ENCODE measurements around the gene NAB1.

The NAB1 gene

DNA sequence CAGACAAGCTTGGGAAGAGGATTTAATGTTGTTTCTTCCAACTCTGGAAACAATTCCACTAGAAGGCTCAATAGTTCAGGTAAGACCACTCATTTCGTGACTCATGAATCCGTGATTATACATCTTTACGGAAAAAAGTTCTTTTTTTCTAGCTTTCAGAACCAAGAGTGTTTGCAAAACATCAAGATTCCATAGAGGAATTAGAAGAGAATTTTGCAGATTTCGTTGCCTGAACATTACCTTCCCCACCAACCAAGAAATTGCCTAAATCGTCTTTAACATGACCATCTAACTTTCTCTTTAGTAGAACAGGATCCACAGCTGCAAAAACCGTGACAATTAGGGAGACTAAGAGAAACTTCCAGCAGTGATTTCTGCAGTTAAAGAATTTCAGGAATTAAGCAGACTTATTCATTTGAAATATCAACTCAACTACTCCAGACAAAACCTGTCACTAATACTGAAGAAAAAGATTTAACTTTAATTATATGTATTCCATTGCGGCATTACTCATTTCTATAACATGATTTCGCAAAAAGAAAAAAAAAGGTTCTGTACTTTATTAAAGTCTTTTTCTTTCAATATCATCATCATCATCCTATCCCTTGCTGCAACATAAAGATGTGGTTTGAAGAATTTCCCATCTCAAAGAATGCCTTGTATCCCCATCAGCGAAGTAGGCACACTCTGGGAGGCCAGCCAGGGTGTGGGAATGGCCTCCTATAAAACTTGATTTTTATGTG lies 1.9 kb upstream of the NAB1 start:
- TF ChIP-seq SPI1 (IDR thresholded peaks at IDR 0.05; ENCODE audit: borderline replicate concordance, low read depth) (no peak), POLR2AphosphoS5 (IDR thresholded peaks at IDR 0.05; ENCODE audit: low read depth) (no peak), GABPA (IDR thresholded peaks at IDR 0.05; ENCODE audit: low read depth) (no peak)
- TF ChIP-seq, protein P1, sequence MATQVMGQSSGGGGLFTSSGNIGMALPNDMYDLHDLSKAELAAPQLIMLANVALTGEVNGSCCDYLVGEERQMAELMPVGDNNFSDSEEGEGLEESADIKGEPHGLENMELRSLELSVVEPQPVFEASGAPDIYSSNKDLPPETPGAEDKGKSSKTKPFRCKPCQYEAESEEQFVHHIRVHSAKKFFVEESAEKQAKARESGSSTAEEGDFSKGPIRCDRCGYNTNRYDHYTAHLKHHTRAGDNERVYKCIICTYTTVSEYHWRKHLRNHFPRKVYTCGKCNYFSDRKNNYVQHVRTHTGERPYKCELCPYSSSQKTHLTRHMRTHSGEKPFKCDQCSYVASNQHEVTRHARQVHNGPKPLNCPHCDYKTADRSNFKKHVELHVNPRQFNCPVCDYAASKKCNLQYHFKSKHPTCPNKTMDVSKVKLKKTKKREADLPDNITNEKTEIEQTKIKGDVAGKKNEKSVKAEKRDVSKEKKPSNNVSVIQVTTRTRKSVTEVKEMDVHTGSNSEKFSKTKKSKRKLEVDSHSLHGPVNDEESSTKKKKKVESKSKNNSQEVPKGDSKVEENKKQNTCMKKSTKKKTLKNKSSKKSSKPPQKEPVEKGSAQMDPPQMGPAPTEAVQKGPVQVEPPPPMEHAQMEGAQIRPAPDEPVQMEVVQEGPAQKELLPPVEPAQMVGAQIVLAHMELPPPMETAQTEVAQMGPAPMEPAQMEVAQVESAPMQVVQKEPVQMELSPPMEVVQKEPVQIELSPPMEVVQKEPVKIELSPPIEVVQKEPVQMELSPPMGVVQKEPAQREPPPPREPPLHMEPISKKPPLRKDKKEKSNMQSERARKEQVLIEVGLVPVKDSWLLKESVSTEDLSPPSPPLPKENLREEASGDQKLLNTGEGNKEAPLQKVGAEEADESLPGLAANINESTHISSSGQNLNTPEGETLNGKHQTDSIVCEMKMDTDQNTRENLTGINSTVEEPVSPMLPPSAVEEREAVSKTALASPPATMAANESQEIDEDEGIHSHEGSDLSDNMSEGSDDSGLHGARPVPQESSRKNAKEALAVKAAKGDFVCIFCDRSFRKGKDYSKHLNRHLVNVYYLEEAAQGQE (IDR thresholded peaks at IDR 0.05; ENCODE audit: insufficient replicate concordance, low read depth): no peak
- TF ChIP-seq, protein P2, sequence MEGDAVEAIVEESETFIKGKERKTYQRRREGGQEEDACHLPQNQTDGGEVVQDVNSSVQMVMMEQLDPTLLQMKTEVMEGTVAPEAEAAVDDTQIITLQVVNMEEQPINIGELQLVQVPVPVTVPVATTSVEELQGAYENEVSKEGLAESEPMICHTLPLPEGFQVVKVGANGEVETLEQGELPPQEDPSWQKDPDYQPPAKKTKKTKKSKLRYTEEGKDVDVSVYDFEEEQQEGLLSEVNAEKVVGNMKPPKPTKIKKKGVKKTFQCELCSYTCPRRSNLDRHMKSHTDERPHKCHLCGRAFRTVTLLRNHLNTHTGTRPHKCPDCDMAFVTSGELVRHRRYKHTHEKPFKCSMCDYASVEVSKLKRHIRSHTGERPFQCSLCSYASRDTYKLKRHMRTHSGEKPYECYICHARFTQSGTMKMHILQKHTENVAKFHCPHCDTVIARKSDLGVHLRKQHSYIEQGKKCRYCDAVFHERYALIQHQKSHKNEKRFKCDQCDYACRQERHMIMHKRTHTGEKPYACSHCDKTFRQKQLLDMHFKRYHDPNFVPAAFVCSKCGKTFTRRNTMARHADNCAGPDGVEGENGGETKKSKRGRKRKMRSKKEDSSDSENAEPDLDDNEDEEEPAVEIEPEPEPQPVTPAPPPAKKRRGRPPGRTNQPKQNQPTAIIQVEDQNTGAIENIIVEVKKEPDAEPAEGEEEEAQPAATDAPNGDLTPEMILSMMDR (IDR thresholded peaks at IDR 0.05; ENCODE audit: insufficient read depth, low read length): no peak

DNA sequence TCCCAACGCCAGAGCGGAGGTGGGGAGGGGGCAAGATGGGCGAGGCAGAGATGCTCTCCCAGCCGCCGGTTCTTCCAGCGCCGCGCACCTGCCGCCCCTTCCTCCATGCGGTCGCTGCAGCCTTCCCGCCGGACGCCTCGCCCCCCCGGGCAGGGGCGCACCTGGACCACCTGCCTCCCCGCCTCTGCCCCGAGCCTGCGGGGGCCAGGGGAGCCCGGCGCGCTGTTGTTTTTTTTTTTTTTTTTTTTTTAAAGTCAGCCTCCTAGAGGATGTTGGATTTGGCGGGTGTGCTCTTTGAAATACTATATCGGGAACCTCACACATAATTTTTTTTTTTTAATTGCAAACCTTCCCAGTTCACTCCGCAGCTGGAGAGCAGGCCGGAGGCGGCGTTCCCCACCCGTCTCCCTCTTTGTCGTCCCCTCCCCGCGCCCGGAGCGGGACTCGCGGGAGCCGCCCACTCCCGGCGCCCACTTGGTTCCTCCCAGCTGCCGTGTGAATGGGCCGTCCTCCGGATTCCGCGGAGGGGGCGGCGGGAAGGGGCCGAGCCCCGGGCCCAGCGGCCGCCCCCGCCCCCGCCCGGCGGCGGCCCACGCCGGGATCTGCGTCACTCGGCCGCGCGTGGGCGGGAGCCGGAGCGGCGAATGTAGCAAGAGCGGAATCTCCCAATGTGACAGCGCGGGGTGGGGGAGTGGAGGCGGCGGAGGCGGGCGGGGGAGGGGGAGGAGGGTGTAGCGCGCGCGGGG lies 421 bp upstream of the NAB1 start:
- Histone ChIP-seq H3K27ac (replicated peaks) (peak overlapping the region; percentile 60), H3K27me3 (ENCODE audit: insufficient read depth, poor library complexity, severe bottlenecking) (no peaks in the 10 kb centered on the region), H3K4me3 (replicated peaks; ENCODE audit: insufficient read depth, low read length) (peak overlapping the region; percentile 76)
- TF ChIP-seq POLR2AphosphoS5 (IDR thresholded peaks at IDR 0.05; ENCODE audit: low read depth): no peak
- TF ChIP-seq, protein P1 (IDR thresholded peaks at IDR 0.05; ENCODE audit: insufficient replicate concordance, low read depth): no peak
- TF ChIP-seq, protein P2 (IDR thresholded peaks at IDR 0.05; ENCODE audit: insufficient read depth, low read length): no peak
- TF ChIP-seq SPI1 (IDR thresholded peaks at IDR 0.05; ENCODE audit: borderline replicate concordance, low read depth): no peak
- peak in 1 of 2 experiments; percentile 75 for DNase-seq (ENCODE audit: low read depth in 1 of 2, low spot score in 1 of 2)

More for the DNA sequence above, 1.9 kb upstream of the NAB1 start:
- Histone ChIP-seq H3K27ac (replicated peaks) (no peak overlapping the region), H3K27me3 (ENCODE audit: insufficient read depth, poor library complexity, severe bottlenecking) (no peaks in the 10 kb centered on the region), H3K4me3 (replicated peaks; ENCODE audit: insufficient read depth, low read length) (no peak overlapping the region)
- DNase-seq (ENCODE audit: low read depth in 1 of 2, low spot score in 1 of 2): no peak

DNA sequence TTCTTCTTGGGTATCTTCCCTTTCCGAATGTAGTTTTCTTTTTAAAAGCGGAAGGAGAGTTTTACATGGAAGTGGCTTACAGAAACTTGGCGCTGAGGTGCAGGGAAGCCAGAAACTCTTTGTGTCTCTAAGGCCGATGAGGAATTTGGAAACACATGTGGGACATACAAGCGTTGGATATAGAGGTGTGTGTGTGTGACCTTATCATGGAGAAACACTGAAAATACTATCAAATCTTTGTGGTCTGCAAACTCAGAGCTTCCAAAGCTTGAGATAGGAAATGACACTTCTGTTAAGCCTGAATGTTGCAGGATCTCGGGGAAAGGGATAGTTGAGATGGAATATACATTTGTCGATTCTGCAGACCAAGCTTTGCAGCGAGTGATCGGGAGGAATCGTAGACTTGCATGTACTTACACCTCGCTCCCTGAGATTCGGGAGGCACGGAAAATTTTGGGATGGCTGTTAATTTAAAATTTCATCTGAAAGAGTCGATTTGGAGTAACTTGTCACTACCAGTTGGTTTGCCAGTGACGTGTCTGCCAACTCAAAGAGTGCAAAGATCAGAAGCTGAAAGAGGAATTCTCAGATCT lies 1.0 kb downstream of the NAB1 start:
- Histone ChIP-seq H3K27me3 (ENCODE audit: insufficient read depth, poor library complexity, severe bottlenecking) (no peaks in the 10 kb centered on the region), H3K27ac (replicated peaks) (peak overlapping the region; percentile 86), H3K4me3 (replicated peaks; ENCODE audit: insufficient read depth, low read length) (peak overlapping the region; percentile 76)
- TF ChIP-seq, protein P1 (IDR thresholded peaks at IDR 0.05; ENCODE audit: insufficient replicate concordance, low read depth): no peak
- TF ChIP-seq, protein P2 (IDR thresholded peaks at IDR 0.05; ENCODE audit: insufficient read depth, low read length): no peak
- TF ChIP-seq POLR2AphosphoS5 (IDR thresholded peaks at IDR 0.05; ENCODE audit: low read depth) (no peak), GABPA (IDR thresholded peaks at IDR 0.05; ENCODE audit: low read depth) (no peak), SPI1 (IDR thresholded peaks at IDR 0.05; ENCODE audit: borderline replicate concordance, low read depth) (peak; percentile 34; the same call in 1 of the 2 replicates)
- DNase-seq (ENCODE audit: low read depth in 1 of 2, low spot score in 1 of 2): peak in 1 of 2 experiments; percentile 36

Measured in HL-60 (cell line).